Natural killer cell treated with Interleukin-12 subunit alpha and Interleukin-12 subunit beta and Interleukin-15 and Interleukin-18, amount 100 ng/mL, for 72 hours (primary cell): ENCODE results near the gene GNPNAT1. TPM values are rescaled to one million over a fixed set of nuclear protein-coding genes. Genes with fewer than 3 reads are reported as not detected.
A peak's percentile ranks its signal among the peaks of the same experiment; 100 is the strongest.
"Not testable (repeated sequence)": the region's sequence is repeated elsewhere in the genome, so short reads cannot be mapped to it uniquely, and the experiment has no call there.

Experiments used
- ATAC-seq, 2 donors: fragments of 150-1000 bp; cut with Tn5 transposase in 1 of 2; sonication (Bioruptor Pico), chemical (Tn5 transposase) in 1 of 2; 2 replicates each; pipeline ENCODE4 v1.10.0; 2021
- DNase-seq: peaks from one replicate; pipeline ENCODE4 v3.0.0; 2022; ENCODE audit warnings: low spot score
- H3K27ac Mint-ChIP-seq, 2 donors: 1 replicate in 1 of 2; 2 replicates in 1 of 2; pipeline ENCODE4 v1.8.0; 2022; ENCODE audit warnings: mixed read lengths in 2 of 2, mild to moderate bottlenecking in 1 of 2, moderate library complexity in 1 of 2
- H3K27me3 Mint-ChIP-seq, 2 donors: 1 replicate in 1 of 2; 2 replicates in 1 of 2; pipeline ENCODE4 v1.8.0; 2022; ENCODE audit warnings: mixed read lengths in 2 of 2
- H3K36me3 Mint-ChIP-seq: one replicate; pipeline ENCODE4 v1.8.0; 2022; ENCODE audit warnings: mixed read lengths
- H3K4me1 Mint-ChIP-seq, 2 donors: 1 replicate in 1 of 2; 2 replicates in 1 of 2; pipeline ENCODE4 v1.8.0; 2022; ENCODE audit warnings: low read depth in 2 of 2, mixed read lengths in 2 of 2, mild to moderate bottlenecking in 1 of 2
- H3K4me3 Mint-ChIP-seq: one replicate; pipeline ENCODE4 v1.8.0; 2022; ENCODE audit warnings: mixed read lengths
- H3K9me3 Mint-ChIP-seq: 2 replicates; pipeline ENCODE4 v1.8.0; 2022; ENCODE audit warnings: mixed read lengths
- total RNA-seq, 2 donors: library from RNA; stranded (reverse); gene quantifications; one replicate each; pipeline ENCODE4 v1.2.3, GENCODE V29; 2022

GNPNAT1 gene
- total RNA-seq, 2 donors from 2014 or later: 25.9 to 31.4 TPM

DNA sequence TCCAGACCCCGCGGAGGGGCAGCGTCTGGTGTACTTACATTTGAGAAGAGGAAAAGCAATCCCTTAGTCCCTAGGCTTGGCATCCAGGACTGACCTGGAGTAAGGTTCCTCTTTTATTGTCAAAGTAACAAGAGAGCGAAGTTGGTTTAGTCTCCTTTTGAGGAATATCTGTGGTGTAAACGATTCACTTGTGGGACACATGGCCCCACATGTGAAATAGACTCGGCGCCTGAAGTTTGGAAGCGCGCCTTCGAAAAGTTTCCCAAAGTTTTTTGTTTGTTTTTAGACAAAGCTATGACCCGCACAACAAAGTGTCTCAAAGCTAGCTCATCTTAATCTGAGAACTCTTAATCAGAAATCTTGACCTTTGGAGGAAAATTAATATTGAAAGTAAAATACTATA lies 60.7 kb downstream of the GNPNAT1 start:
- peaks cover 14 to 15% of the 10 kb centered on the region in 2 donors for H3K4me1 Mint-ChIP-seq
- H3K27me3 Mint-ChIP-seq: no peaks in the 10 kb centered on the region

DNA sequence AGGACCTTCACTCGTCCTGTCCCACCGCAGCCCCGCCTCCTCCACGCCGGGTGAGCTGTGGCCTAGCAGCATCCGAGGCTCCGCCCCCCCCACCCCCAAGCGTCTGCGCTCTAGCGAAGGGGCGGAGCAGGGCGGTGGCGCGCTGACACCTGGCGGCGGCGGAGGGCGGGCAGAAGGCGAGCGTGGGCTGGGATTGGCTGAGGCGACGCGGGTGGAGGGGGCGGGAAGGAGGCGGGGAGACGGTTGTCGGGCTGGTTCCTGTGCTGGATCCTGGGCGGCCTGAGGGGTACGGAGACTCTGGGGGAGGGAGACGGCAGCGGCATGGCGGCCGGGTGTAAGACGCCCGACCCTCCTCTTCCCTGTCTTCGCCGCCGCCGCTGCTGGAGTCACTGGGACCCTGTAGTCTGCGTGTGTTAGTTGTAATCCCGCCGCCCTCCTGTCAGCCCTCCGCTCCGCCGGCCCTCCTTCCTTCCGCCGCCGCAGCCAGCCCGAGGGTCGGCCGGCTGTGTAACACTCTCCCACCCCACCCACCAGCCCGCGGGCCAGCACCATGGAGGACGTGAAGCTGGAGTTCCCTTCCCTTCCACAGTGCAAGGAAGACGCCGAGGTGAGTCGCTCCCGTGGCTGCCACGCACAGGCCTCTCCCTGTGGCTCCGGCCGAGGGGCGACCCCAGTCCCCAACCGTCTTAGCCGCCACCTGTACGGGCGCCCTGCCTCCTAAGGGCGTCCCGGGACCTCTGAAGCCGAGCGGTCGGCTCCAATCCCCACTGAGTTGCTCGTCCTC lies 61.3 kb downstream of the GNPNAT1 start, which contains the start of gene STYX:
STYX (plus strand) TSS at position 242 of the 784 bp plus-strand sequence; CDS start at position 551, 309 bp downstream.
- DNase-seq (peak; percentile 99), ATAC-seq (peak; percentile 99)
- no peaks in the 10 kb centered on the region for H3K9me3 Mint-ChIP-seq
- H3K4me1 Mint-ChIP-seq: peaks cover 14 to 15% of the 10 kb centered on the region in 2 donors
- peak within 1 kb of the TSS; percentile 77 to 89 for H3K27ac Mint-ChIP-seq
- H3K4me3 Mint-ChIP-seq: peak within 1 kb of the TSS; percentile 86
- H3K27me3 Mint-ChIP-seq: no peaks in the 10 kb centered on the region
- H3K36me3 Mint-ChIP-seq: peaks cover 8% of the 10 kb centered on the region

More for the DNA sequence above, 60.7 kb downstream of the GNPNAT1 start:
- peak overlapping the region; percentile 86 for H3K4me3 Mint-ChIP-seq
- H3K36me3 Mint-ChIP-seq: peaks cover 8% of the 10 kb centered on the region
- DNase-seq (no peak), ATAC-seq (no peak)
- H3K9me3 Mint-ChIP-seq: no peaks in the 10 kb centered on the region
- peak overlapping the region; percentile 77 to 89 for H3K27ac Mint-ChIP-seq

DNA sequence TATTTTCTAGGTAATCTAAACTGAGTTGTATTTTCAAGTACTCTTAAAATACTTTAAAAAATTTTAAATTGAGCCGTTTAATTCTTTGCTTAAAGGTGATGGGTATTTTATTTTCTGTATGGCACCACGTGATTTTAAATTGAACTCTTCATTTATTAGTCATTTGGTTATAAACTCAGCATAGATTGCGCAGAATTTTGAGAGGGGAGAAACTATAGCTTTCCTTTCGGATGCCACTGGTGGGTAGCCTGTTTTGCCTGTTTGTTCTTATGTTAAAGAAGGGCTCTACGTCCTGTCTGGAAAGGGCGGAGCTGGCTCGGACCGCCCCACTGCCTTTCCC lies 61.9 kb downstream of the GNPNAT1 start:
- Mint-ChIP-seq H3K27ac (peak overlapping the region; percentile 77 to 89), H3K9me3 (no peaks in the 10 kb centered on the region), H3K4me1 (peaks cover 14 to 15% of the 10 kb centered on the region in 2 donors), H3K36me3 (peaks cover 8% of the 10 kb centered on the region), H3K4me3 (peak overlapping the region; percentile 86), H3K27me3 (no peaks in the 10 kb centered on the region)
- ATAC-seq: no peak
- DNase-seq: no peak

DNA sequence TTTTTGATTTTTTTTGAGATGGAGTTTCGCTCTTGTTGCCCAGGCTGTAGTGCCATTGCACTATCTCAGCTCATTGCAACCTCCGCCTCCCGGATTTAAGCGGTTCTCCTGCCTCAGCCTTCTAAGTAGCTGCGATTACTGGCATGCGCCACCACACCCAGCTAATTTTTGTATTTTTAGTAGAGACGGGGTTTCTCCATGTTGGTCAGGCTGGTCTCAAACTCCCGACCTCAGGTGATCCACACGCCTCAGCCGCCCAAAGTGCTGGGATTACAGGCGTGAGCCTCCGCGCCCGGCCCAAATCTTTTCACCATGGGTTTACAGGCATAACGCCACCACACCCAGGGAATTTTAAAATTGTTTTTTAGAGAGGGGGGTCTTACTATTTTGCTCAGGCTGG lies 62.4 kb downstream of the GNPNAT1 start:
- peak overlapping the region in 1 of 2 donors; percentile 27 for H3K27ac Mint-ChIP-seq

DNA sequence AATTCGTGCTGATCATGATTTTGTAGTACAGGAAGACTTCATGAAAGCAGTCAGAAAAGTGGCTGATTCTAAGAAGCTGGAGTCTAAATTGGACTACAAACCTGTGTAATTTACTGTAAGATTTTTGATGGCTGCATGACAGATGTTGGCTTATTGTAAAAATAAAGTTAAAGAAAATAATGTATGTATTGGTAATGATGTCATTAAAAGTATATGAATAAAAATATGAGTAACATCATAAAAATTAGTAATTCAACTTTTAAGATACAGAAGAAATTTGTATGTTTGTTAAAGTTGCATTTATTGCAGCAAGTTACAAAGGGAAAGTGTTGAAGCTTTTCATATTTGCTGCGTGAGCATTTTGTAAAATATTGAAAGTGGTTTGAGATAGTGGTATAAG lies 63.9 kb downstream of the GNPNAT1 start:
- not testable (repeated sequence) for H3K4me3 Mint-ChIP-seq, ATAC-seq, H3K27me3 Mint-ChIP-seq, H3K9me3 Mint-ChIP-seq, DNase-seq, H3K4me1 Mint-ChIP-seq, H3K27ac Mint-ChIP-seq
- H3K36me3 Mint-ChIP-seq: peaks cover 14% of the 10 kb centered on the region

More for the DNA sequence above, 62.4 kb downstream of the GNPNAT1 start:
- H3K9me3 Mint-ChIP-seq, ATAC-seq, DNase-seq, H3K4me3 Mint-ChIP-seq, H3K36me3 Mint-ChIP-seq, H3K27me3 Mint-ChIP-seq: not testable (repeated sequence)
- peaks cover 10 to 12% of the 10 kb centered on the region in 2 donors for H3K4me1 Mint-ChIP-seq

Other genes starting within 250 kb of the GNPNAT1 start
- gene TXNDC16, start 239.1 kb downstream of the GNPNAT1 start, total RNA-seq: 10 to 100 TPM in 1 of 2 donors, 1 to 10 TPM in 1; 6.4 to 16.3 TPM
- under 1 TPM; 0.36 to 0.38 TPM for gene GPR137C, start 238.8 kb downstream of the GNPNAT1 start, total RNA-seq
- 100 to 1,000 TPM; 142 to 146 TPM for gene ERO1A, start 96.0 kb downstream of the GNPNAT1 start, total RNA-seq
- 100 to 1,000 TPM; 123 to 129 TPM for gene PSMC6, start 84.4 kb downstream of the GNPNAT1 start, total RNA-seq
- 10 to 100 TPM; 11.9 to 13.2 TPM for gene STYX, start 61.4 kb downstream of the GNPNAT1 start, total RNA-seq
- gene FERMT2, start 159.4 kb upstream of the GNPNAT1 start, total RNA-seq: under 1 TPM; 0.62 to 0.78 TPM